ENCODE data around the gene SLC22A23.
A peak's percentile ranks its signal among the peaks of the same experiment; 100 is the strongest.
"Not testable (repeated sequence)": the region's sequence is repeated elsewhere in the genome, so short reads cannot be mapped to it uniquely, and the experiment has no call there.

Gene SLC22A23

DNA sequence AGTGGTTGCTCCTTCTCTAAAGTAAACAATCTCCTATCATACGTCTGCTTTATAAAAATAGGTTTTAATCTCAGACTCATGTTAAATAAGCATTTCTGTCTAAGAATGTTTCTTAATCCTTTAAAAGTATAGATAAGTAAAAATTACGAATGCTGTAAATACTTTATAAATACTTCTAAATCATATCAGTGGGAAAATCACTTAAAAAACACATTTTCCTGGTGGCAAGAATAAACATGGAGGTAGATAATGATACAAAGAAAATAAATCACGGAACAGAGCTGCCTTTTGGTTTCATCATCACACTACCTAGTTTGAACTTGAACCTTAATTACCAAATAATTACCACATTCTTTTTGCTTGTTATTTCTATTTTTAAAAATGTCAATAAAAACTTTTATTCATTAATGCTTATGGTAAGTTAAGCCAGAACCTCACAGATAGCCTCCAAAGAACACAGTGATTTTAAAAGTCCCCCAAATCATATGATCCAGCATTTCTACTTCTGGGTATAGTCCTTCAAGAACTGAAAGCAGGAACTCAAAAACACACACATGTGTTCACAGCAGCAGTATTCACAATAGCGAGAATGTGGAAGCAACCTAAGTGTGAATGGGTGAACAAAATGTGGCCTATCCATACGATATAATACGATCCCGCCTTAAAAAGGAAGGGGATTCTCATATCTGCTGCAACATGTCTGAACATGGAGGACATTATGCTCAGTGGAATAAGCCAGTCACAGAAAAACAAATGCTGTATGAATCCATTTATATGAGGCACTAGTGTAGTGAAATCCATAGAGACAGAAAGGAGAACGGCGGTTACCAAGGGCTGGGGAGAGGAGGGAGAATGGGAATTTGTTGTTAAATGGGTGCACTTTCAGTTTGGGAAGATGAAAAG lies 72.4 kb downstream of the SLC22A23 start:
- peak; percentile 79 for DNase-seq (ENCODE audit: low spot score)

DNA sequence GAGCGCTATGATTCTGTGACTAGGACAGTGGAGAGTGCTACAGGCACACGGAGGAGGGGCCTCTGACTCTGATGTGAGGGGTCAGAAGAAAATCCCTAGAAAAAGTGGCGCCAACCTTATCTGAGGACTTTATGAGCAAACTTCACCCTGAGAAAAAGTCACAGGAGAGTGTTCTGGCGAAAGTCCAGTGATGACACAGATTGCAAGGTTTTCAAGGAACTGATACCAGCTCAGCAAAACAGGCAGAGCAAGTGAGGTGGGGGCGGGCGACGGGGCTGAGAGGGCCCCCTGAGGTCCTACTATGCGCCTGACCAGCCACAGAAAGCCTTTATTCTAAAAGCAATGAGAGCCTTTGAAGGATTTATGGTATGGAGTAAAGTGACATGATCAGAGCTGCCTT lies 73.3 kb downstream of the SLC22A23 start:
- peak; percentile 77 for DNase-seq (ENCODE audit: low spot score)

DNA sequence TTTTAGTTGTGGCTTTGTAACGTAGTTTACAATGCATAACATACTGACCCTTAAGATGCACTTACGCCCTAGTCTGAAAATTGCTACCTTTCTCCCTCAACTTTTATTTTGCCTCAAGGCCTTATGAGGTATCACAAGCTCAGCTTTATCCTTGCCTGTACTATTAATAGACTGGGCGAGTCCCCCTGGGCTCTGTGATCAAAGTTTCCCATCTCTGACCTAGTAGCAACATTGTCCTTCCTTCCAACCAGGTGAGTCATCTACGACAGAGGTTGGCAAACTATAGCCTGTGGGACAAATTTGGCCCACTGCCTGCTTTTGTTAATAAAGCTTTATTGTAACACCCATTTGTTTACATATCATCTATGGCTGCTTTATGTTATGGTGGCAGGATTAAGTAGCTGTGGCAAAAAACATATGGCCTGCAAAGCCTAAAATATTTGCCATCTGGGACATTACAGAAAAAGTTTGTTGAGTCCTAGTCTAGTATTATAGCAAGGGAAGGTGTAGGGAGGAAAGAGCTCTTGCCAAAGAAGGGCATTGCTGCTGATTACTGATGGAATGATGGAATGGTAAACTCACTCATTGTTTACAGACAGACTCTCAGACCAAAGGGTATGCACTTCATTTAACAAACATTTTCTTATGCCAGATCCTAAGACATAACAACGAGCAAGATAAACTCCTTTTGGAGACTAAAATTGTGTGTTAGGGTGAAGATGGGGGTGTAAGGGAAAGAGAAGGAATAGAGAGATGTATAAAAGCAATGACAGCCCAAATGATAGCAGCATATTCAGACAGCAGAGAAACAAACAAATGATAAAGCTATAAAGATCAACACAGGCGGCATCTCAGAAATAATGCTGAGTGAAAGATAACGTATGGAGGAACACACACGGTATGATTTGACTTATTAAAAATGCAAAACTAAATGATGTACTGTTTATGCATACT lies 74.2 kb downstream of the SLC22A23 start:
- DNase-seq (ENCODE audit: low spot score), result no peak

DNA sequence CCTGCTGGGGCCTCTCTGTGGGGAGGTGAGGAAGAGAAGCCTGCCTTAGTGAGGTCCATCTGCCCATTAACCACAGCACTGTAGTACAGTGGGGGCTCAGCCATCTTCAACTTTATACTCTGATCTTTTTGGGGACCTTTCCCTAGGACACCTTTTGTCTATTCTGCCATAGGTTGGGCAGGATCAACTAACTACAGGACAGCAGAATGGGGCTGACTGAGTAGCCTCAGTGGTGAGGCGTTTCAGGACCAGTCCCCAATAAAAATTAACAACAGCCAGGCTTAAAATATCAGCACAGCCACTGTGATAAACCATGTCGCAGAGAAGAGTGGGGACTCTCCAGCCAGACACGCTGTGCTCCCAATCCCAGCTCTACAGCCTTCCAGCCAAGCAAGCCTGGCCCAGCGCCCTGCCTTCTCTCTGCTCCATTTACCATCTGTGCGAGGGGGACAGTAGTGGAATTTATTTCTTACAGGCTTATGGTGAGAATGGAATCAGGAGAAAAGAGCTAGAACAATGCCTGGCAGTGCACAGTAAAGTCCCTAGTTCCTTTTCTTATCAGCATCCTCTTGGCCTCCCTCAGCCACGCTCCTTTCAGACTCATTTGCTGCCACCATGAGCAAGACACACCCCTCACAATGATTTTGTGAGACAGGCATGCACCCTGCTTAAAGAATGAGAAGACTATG lies 75.5 kb downstream of the SLC22A23 start:
- DNase-seq (ENCODE audit: low spot score), result peak; percentile 91

DNA sequence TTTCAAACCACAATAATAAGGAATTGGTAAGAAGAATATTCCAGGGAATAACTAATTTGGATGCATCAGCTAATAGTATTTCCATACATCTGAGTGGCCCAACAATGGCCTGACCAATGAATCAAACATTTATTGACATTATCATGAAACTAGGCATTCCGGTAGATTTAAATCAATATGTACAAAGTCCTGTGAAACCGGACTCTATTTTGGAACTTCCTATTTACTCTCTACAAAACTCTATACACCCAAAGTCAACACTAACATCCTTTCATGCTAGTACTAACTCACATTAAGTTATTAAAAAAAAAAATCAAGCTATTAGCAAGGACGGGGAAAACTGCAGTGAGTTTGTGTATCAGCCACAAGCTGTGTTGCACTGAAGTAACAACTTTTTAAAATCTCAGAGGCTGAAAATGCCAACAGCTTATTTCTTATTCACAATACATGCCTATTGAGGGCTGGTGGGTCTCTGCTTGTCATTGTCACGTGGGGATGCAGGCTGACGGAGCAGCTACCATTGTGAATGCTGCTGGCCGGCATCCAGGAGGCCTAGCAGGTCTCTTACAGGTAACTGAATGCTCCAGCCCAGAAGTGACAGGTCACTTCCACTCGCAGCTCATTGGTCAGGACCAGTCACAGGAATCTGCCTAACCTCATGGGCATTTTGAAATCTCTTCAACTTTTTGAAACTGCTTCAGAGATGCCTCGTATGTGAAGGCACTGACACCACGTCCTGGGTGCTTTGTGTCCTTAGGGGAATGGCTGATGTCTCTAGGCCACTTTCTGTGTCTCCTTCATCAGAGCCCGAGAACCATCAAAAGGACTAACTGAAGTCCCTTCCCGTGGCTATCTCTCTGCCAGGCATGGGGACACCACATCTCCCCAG lies 76.3 kb downstream of the SLC22A23 start:
- DNase-seq (ENCODE audit: low spot score), result no peak

DNA sequence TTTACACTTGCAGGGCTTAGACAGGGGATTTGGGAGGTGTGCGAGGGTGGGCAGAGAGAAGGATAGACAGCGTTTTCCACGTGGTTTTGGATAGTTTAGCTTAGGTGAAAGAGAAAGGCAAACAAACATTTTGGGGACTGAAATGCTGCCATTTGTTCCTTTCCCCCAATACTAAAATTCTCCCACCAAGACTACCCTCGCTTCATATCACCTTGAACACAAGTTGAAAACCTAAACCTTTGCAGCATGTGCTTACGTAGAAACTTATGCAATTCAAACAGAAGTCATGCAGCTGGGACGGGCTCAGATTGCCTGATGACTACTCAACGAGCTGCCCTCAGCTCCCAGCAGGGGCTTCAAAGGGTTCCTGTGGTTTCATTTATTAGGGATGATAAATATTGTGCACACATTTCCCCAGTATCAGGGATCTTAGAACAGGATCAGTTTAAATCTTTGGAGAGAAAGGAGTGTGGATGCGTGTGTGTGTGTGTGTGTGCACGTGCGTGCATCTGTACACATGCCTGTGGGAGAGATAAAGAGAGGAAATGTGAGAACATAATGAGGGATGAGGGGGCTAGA lies 77.3 kb downstream of the SLC22A23 start:
- no peak for DNase-seq (ENCODE audit: low spot score)

DNA sequence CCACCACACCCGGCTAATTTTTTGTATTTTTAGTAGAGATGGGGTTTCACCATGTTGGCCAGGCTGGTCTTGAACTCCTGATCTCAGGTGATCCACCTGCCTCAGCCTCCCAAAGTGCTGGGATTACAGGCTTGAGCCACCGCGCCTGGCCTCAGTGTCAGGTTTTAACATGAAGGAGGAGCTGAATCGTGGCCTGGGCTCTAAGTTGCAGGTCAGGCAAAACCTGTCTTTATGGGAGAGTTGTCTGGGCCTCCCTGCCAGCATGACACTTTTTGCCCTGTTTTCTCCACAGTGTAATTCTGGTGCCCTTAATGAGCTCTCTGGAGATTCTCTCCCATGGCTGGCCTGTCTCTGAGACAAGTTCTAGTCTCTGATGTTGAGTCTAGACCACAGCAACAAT lies 78.0 kb downstream of the SLC22A23 start:
- not testable (repeated sequence) for DNase-seq (ENCODE audit: low spot score)

DNA sequence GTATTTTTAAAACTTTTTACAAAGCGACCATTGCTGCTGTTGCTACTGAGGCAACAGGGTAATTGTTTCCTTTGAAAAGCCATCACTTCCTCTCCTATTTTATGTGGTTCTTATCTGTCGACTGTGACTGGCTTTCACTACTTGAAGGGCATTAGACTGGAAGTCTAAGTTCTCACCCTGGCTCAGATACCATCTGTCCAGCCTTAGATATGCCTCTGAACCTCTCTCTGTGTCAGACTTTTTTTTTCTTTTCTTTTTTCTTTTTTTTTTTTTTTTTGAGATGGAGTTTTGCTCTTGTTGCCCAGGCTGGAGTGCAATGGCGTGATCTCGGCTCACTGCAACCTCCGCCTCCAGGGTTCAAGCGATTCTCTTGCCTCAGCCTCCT lies 78.5 kb downstream of the SLC22A23 start:
- not testable (repeated sequence) for DNase-seq (ENCODE audit: low spot score)

DNA sequence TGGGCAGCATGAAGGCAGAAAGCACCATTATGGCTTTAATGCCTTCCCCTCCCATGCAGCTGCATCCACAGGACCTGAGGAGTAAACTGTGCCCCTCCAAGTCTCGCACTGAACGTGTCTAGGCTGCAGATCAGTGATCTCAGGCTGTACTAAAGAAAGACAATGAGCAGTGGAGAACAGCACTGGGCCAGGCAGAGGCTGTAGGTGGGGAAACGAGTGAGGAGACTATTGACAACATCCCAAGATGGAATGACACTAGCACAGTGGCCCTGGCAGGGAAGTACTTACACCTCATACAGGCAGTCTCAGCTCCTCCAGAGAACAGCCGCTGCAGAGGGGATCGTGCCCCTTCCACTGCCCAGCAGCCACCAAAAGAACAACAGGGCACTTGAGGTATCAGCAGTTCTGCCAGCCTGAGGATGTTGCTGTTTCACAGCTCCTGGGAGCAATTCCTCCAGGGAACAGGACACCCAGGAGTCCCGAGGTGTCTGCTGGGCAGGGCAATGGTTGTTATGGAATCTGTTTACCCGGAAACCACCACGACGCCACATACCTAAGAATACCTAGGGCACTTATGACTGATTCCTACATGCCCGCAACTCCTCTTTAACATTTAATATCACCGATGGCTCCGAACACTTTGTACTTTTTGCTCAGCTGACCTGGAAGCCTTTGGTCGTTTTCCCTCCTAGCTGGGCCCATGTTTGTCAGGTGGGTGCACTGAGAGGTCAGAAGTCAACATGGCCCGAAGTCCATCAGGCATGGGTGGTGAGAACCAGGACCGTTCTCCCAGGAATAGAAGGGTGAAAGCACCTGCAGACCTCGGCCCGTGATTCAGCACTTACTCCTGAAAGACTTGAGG lies 79.1 kb downstream of the SLC22A23 start:
- DNase-seq (ENCODE audit: low spot score), result no peak

DNA sequence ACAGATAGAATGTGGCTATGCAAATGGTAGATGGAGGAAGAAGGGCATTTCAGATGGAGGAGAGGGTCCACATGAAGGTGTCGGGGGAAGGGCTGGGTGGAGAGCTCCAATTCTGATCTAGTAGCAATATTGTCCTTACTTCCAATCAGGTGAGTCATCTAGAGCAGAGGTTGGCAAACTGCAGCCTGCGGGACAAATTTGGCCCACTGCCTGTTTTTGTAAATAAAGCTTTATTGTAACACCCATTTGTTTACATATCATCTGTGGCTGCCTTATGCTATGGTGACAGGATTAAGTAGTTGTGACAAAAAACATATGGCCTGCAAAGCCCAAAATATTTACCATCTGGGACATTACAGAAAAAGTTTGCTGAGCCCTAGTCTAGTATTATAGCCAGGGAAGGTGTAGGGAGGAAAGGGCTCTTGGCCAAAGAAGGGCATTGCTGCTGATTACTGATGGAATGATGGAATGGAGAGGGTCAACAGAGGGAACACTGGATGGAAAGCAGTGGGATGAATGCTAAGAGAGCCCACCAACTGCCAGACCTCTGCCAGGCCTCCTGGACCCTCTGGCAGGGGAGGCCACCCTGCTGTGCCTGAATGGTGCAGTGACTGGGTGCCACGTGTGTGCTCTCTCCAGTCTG lies 79.8 kb downstream of the SLC22A23 start:
- no peak for DNase-seq (ENCODE audit: low spot score)

DNA sequence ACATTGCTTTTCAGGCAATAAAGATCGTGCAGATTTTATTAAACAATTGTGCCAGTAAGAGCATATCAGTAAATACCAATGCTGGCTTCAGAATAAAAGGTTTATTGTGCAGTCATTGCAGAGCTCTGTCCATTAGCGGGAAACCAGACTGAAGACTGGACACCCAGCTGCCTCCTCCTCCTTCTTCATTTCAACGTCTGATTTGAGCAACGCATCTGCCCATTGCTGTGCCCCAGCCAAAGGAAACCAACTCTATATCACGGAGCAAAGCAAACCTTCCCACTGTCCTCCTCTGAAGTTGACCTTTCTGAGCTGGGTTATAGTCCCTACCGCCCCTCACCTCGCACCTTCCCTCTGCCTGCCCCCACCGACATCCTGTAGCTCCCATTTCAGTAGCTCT lies 80.8 kb downstream of the SLC22A23 start:
- peak; percentile 92 for DNase-seq (ENCODE audit: low spot score)

DNA sequence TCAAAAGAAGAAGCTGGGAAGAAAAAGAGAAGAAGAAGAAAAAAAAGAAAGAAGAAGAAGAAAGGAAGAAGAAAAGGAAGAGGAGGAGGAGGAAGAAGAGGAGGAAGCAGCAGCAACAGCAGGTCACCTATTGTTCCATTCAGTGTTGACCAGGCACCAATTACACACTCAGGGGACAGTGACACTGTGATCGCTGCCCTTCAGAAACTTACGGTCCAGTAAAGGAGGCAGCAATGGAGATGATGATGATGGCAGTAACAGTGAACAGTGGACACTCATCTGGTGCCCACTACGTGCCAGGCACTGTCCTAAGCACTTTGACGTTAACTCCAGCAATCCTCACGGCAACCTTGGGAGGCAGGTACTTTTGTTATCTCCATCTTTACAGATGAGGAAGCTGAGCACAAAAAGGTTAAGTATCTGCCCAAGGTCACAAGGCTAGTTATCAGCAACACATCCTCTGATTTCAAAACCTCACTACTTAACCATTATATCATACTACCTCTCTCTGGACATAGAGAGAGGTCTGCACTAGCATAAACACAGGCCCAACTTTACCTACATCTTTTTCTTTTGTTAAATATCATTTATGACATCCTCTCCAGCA lies 83.2 kb downstream of the SLC22A23 start:
- no peak for DNase-seq (ENCODE audit: low spot score)

DNA sequence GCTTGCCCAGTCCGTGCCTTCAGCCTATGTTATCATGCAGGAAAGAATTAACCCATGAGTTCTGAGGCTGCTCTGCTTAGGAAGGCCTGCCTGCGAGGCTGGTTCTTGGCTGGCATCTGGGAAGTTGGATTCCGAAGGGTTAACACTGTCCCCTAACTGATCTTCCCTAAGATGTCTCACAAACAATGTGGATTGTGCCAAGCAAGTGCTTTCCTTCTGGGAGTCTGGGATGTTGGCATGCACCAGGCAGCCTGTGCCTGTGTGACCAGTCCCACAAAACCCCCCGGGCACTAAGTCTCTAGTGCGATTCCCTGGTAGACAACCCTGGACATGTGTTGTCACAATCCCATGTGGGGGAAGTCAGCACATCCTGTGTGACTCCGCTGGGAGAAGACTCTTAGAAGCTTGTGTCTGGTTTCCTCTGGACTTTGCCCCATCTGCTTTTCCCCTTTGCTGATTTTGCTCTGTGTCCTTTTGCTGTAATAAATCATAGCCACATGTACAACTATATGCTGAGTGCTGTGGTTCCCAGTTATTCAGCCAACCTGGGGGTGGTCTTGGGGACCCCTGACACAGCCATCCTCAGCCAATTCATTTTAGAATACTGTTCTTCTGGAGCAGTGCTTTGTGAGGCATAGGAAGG lies 83.8 kb downstream of the SLC22A23 start:
- no peak for DNase-seq (ENCODE audit: low spot score)

DNA sequence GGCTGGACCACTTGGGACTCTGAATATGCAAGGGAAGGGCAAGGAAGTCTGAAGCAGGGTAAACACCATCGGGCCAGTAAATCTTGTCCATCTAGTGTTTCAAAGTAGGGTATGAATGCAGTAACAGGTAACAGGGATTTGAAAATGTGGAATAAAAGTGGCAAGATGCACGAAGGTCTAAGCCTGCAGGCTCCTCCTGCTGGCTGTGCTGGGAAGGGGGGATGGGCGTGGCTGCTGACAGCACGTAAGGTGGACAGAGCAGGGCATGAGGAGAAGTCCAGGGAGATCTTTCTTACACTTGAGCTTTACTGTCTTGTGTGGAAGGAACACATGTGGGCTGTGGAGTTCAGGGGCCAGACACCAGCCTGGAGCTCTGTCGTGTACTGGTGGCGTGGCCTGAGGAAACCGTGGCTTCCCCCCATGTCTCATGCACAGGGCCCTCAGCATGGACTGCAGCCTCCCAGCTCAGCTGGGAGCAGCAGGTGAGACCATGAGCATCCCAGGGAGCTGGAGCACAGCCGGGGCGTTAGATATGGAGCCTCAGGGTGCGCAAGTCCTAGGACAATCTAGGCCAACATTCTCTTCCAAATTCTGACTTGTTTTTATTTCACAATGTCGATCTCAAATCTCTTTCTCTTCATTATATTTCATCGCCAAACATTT lies 84.5 kb downstream of the SLC22A23 start:
- DNase-seq (ENCODE audit: low spot score), result no peak

DNA sequence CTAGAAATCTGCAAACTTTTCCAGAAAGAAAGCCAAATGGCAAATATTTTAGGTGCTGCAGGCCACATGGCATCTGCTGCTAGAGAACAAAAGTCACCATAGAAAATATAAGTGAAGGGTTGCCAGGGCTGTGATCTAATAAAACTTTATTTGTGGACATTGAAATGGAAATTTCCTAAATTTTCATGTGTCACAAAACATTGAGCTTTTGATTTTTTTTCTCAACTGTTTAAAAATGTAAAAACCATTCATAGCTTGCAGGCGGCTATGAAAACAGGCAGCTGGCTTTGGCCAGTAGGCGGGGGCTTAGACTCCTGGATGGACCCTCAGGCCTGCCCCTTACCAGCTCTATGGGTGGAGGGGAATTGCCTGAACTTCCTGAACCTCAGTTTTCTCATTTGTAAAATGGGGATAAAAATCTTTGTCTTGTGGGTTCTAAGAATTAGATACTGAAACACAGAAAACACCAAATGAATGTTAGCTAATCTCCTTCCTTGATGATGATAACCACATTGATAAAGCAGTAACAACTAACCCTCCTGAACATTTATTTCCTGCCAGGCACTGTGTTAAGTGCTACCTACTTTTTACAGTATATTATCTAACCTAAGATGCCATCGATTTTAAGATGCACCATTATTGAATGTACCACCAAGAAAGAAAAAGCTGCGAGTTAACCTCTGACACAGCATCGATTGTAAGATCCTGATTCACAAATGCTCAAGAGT lies 85.5 kb downstream of the SLC22A23 start:
- no peak for DNase-seq (ENCODE audit: low spot score)

DNA sequence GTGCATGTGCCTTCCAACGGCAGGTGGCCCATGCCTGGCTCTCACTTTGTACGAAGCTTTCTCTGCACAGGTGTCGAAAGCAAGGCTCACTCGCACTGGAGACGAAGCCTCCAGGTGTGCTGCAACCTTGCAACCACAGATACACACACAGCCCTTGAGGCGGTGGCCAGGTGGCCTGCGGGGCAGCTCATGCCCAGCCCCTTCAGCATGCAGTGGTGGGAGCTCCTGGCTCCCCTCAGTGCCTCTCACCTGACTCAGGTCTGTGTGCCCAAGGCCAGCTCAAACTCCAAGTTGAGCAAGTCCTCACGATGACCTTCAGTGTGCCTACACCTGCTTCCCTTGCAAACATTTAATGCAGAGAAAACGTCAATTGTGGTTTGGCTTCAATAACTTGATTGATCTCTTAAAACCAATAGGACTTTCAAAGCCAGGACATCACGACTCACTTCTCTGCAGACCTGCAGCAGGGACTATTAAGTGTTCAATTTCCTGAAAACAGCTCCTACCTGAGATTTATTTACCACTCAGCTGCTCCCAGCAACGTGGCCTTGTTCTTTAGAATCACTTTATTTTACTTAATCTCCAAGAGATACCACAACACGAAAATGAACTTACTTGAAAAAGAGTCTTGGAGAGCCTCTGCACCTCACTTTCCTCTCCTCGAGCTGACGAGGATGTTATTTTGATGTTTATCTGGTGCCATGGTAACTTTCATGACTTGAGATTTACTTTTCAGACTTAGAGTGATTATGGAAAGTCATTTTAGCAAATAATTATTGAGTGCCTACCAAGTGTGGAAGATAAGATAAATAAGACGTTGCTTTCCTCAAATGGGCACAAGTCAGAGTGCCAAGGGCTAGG lies 86.3 kb downstream of the SLC22A23 start:
- DNase-seq (ENCODE audit: low spot score), result no peak
